ENCODE data around the gene TMEM119. TPM values are rescaled to one million over a fixed set of nuclear protein-coding genes. Genes with fewer than 3 reads are reported as not detected.

The TMEM119 gene
- total and polyA plus RNA-seq, 9 of the 15 experiments (the other 6 are each of a cell fraction or from before 2014, with no cell fraction given) = 0.18 TPM; not detected in 8

DNA sequence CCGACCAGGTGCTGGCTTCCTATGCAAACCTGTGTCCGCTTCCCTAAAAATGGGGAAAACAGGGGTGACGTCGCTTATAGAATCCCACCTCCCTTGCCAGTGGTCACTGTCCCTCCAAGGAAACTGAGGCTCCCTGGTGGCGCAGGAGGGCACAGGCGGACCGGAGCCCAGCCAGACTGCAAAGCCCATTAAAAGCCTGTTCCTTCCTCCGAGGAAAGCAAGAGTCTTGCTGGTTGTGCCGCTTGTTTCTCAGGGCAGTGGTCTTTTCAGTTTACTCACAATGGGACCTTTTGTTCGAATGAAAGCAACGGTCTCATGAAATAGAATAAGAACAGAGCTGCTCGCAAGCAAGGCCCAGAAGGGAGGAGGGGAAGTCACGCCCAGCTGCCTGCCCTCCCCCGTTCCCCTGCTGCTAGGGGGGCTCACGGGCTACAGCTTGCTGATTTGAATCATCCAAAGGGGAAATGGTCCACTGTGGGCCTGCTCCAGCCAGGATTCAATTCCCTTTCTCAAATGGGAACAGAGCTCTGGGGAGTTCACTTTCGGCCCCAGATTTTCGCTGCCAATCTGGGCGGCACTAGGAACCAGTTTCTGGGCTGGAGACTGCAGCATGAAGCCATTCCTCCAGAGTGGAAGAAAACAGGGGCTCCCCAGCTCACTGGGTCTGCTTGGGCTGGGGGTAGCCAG, 40.4 kb upstream of the TMEM119 start:
- intact Hi-C loops (cut with micrococcal nuclease) (no loop called here), in situ Hi-C loops (cut with MboI) (no loop called here)
- DNase-seq (ENCODE audit: extremely low read depth in 1 of 4, low spot score in 3 of 4) = no peak
- Histone ChIP-seq H3K9me3 (replicated peaks; ENCODE audit: control insufficient read depth, insufficient read depth, low read depth, low read length) (no peaks in the 10 kb centered on the region), H3K4me1 (replicated peaks in 1 of 2; ENCODE audit: control insufficient read depth in 2 of 2, insufficient read depth in 2 of 2, low read length in 2 of 2) (peaks cover 37 to 46% of the 10 kb centered on the region in 2 experiments), H3K4me2 (ENCODE audit: insufficient read depth, low read length) (no peak overlapping the region), H3K4me3 (no peak overlapping the region), H2AFZ (ENCODE audit: low read depth, low read length) (no peak overlapping the region), H3K36me3 (ENCODE audit: control insufficient read depth, insufficient read depth, low read length) (peaks cover 27% of the 10 kb centered on the region; the same call in 2 of the 3 replicates), H4K20me1 (replicated peaks; ENCODE audit: control insufficient read depth, insufficient read depth, low read length) (0 out of 2 replicates have a peak, but pooled peaks cover 3% of the 10 kb centered on the region), H3K9me1 (ENCODE audit: control insufficient read depth, insufficient read depth, low read length) (no peaks in the 10 kb centered on the region), H3K9ac (ENCODE audit: insufficient read depth in 1 of 2, low read depth in 2 of 2, low read length in 2 of 2) (0 out of 4 replicates have a peak overlapping the region, but pooled peaks of 1 of the 2 experiments have one; percentile 52), H3K27ac (ENCODE audit: extremely low read depth, low read depth, low read length) (no peak overlapping the region), H3K79me2 (ENCODE audit: control insufficient read depth, insufficient read depth, low read length) (peaks cover 4% of the 10 kb centered on the region; the same call in 1 of the 3 replicates), H3K27me3 (ENCODE audit: control insufficient read depth in 2 of 2, insufficient read depth in 2 of 2, low read length in 2 of 2) (no peaks in the 10 kb centered on the region)
- no peak for TF ChIP-seq ZNF217 (CRISPR knock-in tag; IDR thresholded peaks at IDR 0.05)
- TF ChIP-seq AFF1 (IDR thresholded peaks at IDR 0.05; ENCODE audit: low read depth in 1 of 2, partially characterized antibody in 2 of 2) = no peak
- whole genome bisulfite sequencing (ENCODE audit: insufficient coverage, low coverage, missing lambda C conversion rate) = 76% methylated on average over 17 of the region's 18 CpGs
- ATAC-seq = no peak
- BruUV-seq (replicated peaks) = no TSS peak
- POLR2A ChIA-PET = interaction anchor here (0.7 to 4.6 kb wide), 4 partner anchors 8 to 464 kb away, joined by 3 to 69 read pairs (median 8); no protein-coding TSS in a partner anchor
- CTCF ChIA-PET (ENCODE audit: low intra/inter-chr PET ratio) = no interaction called here
- FAIRE-seq = no peak
